T-helper 22 cell (primary cell): Measurements from ENCODE around the gene DENND2C.
"Not testable (repeated sequence)": the region's sequence is repeated elsewhere in the genome, so short reads cannot be mapped to it uniquely, and the experiment has no call there.

Experiments
- DNase-seq: peaks from one replicate; pipeline ENCODE4 v3.0.0-alpha.2; 2020; ENCODE audit warnings: low read depth

Gene DENND2C

GRCh38 chr1:114595602-114596001 lies 74.2 kb downstream of the DENND2C start:
- DNase-seq = no peak

GRCh38 chr1:114594046-114594445 lies 75.8 kb downstream of the DENND2C start:
- DNase-seq = no peak

- no peak for DNase-seq
Observed at GRCh38 chr1:114589122-114589521, 80.7 kb downstream of the DENND2C start.

GRCh38 chr1:114588196-114588689 lies 81.6 kb downstream of the DENND2C start:
- no peak for DNase-seq

- DNase-seq = no peak
Observed at GRCh38 chr1:114587203-114587991, 82.5 kb downstream of the DENND2C start.

GRCh38 chr1:114586513-114587047 lies 83.3 kb downstream of the DENND2C start:
- no peak for DNase-seq

- no peak for DNase-seq
Observed at GRCh38 chr1:114585231-114585630, 84.6 kb downstream of the DENND2C start.

- DNase-seq = peak; percentile 94
Observed at GRCh38 chr1:114581335-114582287, 88.2 kb downstream of the DENND2C start, which contains the start of gene BCAS2. Gene BCAS2 (minus strand): TSS chr1:114581615. CDS start chr1:114581591, 24 bp downstream.

GRCh38 chr1:114574365-114574764 lies 95.5 kb downstream of the DENND2C start:
- no peak for DNase-seq

GRCh38 chr1:114564141-114564540 lies 105.7 kb downstream of the DENND2C start:
- no peak for DNase-seq

GRCh38 chr1:114562978-114563510 lies 106.8 kb downstream of the DENND2C start:
- not testable (repeated sequence) for DNase-seq

- no peak for DNase-seq
Observed at GRCh38 chr1:114561333-114561732, 108.5 kb downstream of the DENND2C start.

- no peak for DNase-seq
Observed at GRCh38 chr1:114559356-114559755, 110.5 kb downstream of the DENND2C start.

GRCh38 chr1:114558544-114558943 lies 111.3 kb downstream of the DENND2C start:
- no peak for DNase-seq

- DNase-seq = no peak
Observed at GRCh38 chr1:114554577-114554976, 115.3 kb downstream of the DENND2C start.

- DNase-seq = no peak
Observed at GRCh38 chr1:114552106-114552639, 117.7 kb downstream of the DENND2C start.

GRCh38 chr1:114551400-114551799 lies 118.4 kb downstream of the DENND2C start:
- no peak for DNase-seq

- no peak for DNase-seq
Observed at GRCh38 chr1:114550336-114550735, 119.5 kb downstream of the DENND2C start.

GRCh38 chr1:114549137-114549536 lies 120.7 kb downstream of the DENND2C start:
- DNase-seq = no peak

- no peak for DNase-seq
Observed at GRCh38 chr1:114547076-114547475, 122.8 kb downstream of the DENND2C start.

GRCh38 chr1:114545796-114546195 lies 124.1 kb downstream of the DENND2C start:
- no peak for DNase-seq

- DNase-seq = no peak
Observed at GRCh38 chr1:114545315-114545714, 124.5 kb downstream of the DENND2C start.
